CD4-positive, alpha-beta T cell treated with Interleukin-17A for 4 hours (primary cell): ENCODE data around the gene PDGFA.
A peak's percentile ranks its signal among the peaks of the same experiment; 100 is the strongest.

ENCODE experiments used
- DNase-seq: peaks from one replicate; pipeline ENCODE4 v3.0.0-alpha.2; 2020; ENCODE audit warnings: mixed read lengths

PDGFA gene

DNA sequence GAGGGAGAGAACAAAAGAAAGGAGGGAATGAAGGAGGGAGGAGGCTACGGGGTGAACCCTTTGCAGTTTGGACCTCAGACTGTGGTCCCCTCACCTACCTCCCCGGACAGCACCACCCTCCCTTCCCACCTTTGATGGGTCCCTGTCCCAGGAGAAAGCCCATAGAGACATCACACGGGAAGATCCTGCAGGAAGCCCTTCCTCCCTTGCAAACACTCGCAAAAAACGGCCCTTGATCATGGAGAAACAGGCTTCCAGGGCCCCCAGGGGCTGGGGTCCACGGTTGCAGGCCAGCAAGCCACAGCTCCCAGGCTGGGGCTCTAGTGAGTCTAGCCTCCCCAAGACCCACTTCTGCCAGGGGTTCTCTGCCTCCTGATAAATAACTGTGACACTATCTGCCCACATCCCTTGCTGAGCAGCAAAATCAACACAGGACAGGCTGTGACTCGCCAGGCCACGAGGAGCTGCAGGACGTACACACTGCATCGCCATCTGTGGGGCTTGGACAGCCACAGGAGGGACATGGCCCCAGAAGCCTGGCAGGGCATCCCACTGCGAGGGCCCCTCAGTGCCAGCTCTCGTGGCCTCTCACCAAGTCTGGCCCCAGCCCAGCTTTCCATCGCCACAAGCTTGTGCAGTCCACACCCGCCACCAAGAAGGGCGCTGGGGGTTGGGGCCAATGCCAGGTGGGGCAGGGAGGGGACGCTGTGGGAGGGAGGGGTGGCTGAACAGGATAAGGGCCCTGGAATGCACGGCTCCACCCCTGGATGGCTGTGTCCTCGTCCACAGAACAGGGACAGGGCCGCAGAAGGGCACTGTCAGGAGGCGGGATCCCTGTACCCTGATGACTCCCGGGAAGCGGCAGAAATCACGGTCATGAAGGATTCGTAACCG lies 34.2 kb downstream of the PDGFA start:
- DNase-seq: no peak

DNA sequence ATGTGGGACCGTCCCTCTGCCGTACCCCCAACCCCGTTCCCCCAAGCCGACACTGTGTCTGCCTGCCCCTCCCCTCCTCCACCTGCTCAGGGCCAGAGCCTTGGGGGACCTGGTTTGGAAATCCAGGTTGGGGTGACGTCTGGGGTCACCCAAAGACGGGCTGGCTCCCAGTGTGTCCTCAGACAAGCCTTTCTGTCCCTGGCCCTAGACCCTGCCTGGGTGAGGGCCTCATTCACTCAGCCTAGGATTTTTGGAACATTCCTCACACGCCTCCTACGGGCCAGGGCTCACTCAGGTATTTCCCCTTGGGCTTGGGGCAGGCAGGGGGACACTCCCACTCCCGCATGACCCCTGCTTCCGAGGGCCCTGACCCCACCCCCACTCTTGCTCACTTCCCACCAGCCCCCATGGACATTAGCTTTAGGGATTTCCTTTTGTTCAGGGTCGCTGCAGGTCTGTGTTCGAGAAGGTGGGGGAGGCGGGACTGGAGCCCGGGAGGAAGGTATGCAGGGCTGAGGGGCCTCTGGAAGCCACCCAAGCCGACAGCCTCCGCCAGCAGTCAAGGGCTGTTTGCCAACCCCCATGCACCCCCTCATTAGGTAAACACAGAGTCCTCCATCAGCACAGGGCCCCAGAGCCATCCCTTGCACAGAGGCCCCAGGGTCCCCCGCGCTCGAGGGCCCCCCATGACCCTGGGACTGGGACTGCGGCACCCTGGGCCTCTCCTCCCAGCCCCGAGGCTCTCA lies 35.1 kb downstream of the PDGFA start:
- DNase-seq: no peak

DNA sequence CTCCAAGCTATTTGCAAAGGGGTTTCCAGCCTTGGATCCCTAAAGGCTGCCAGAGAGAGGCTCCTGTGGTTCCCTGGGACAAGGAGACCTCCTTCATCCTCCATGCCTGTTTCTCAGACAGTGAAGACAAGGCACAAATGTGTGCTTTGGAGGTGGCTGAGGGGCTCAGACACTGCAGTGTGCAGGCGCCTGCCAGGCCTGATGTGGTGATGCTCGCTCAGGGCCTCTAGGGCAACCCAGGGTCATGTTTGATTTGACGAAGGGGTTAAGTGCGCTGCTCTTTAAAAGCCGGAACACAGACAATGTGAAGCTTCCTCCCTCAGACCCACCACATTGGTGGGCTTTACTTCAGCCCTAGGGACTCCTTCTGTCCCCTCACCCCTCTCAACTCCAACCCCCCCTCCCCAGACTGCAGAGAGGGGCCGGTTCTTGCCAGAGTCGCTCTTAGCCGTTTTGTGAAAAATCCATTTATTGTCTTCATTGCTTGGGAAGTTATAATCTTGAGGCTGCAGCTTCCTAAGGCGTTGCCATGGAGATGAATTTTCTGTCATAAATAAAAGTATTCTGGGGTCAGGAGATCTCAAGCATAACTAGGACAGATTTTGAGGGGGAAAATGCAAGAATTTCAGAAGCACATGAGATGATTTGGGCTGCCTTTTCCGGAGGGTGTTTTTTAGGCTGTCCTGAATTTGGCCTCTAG lies 35.8 kb downstream of the PDGFA start:
- DNase-seq: no peak

DNA sequence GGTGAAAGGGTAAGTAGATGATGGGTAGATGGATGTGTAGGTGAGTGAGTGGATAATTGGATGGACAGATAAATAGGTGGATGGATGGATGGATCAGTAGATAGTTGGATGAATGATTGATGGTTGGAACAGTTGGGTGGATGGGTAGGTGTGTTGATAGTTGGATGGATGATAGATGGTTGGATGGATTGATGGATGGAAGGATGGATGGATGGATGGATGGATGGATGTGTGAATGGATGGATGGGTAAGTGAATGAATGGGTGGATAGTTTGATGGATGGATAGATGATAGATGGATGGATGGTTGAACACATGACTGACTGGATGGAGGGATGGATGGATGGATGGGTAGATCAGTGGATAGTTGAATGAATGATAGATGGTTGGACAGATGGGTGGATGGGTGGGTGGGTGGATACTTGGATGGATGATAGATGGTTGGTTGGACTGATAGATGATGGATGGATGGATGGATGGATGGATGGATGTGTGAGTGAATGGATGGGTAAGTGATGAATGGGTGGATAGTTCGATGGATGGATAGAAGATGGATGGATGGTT lies 37.0 kb downstream of the PDGFA start:
- DNase-seq: no peak

DNA sequence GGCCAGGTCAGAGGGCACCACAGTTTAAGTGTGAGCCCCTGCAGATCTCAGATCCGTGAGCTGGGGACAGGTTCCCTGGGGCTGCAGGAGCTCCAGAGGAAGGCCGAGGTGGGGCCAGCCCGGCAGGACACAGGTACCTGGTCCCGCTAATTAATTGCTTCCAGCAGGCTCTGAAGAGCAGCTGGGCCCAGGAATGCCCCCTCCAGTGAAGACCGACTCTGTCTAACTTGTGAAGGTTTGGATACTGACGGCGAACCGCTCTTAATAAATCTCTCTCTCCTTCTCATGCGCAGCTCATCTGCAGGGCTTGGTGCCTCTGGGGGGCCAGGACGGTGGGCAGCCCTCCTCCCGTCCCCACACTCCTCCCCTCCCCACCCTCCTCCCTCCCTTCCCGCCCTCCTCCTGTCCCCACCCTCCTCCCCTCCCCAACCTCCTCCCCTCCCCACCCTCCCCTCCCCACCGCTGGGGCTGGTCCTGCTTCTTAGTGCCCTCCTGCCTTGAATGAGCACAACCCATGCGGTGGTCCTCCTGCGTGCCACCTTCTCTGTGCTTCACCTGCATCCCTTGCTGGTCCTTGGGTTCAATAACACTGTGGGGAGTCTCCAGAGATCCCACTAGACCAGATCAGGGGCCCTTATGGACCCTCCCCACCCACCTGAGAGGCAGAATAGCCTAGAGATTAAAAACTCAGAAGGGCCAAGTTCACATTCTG lies 38.3 kb downstream of the PDGFA start:
- no peak for DNase-seq

DNA sequence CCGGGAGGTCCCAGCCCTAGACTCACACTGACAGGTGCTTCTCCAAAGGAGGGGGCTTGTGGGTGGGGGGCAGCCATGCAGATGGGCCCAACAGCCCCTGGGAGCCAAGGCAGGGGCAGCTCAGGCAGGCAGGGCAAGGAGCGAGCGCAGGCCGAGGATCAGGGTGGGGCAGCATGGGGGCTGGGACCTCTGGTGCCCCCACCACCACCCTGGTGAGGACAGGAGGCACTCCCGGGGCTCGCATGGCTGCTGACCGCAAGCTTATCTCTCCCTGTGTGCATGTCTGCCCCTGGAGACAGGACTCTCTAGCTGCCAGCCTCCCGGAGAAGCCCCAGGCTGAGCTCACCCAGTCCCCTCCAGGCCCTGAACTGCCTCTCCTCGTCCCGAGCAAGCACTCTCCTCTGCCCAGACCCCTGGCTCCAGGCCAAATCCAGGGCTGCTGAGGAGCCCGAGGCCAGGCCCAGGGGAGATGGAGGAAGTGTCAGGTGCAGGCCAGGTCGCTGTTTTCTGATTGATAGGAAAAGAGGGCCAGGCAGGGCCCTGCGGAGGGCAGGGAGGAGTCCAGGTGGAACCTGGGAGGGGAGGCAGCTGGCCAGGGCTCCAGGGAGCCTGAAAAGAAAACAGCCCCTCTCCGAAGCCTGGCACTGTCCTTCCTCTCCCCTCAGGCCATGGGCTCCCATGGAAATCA lies 39.0 kb downstream of the PDGFA start:
- no peak for DNase-seq

DNA sequence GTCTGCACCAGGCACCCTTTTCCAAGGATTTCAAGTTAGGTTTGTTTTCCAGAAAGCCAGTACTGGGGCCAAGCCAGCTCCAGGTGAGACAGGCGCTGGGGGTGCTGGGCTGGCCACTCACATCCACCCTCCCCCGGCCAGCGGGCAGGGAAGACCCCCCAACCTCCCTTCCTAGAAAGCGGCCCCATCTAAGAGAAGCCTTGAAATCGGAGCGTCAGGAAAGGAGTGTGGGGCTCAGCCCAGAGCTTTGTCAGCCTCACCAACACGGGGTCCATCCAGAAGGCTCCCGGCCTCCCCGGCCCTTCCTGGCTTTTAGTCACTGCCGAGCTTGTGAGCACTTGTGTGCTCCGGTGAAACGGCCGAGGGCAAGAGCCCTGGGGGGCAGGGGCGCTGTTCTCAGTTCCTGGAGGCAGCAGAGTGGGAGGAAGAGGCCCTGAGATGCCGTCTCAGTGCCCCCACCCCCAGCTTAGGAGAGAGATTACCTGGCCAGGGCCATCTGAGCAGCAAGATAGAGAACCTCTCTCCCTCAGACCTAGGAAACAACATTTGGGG lies 39.6 kb downstream of the PDGFA start:
- DNase-seq: no peak

DNA sequence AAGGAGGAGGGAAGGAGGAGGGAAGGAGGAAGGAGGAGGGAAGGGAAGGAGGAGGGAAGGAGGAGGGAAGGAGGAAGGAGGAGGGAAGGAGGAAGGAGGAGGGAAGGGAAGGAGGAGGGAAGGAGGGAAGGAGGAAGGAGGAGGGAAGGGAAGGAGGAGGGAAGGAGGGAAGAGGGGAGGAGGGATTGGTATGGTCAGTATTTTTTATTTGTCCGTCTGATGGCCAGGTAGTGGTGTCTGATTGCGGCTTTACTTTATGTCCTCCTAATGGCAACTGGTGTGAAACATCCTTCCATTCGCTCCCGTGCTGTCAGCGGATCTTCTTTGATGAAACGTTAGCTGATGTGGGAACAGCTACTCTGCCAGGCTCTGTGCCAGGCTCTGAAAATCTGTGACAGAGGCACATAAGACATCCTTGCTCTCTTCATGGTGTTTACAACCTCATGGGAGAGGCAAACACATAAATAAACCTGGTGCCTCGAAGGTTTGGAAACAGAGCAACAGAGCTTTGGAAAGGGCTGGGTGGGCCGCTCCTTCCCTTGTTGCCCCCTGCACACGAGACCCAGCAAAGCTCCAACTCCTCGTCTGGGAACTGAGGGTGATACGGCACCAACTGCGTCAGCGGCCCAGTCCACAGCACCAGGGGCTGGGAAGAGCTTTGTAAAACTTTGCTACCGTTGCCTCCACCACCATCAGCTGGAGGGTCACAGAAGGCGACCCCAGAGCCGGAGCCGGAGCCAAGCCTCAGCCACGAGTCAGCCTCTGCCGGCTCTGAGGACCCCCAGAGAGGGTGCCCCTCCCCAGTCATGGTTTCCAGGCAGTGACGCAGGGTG lies 40.3 kb downstream of the PDGFA start:
- no peak for DNase-seq

DNA sequence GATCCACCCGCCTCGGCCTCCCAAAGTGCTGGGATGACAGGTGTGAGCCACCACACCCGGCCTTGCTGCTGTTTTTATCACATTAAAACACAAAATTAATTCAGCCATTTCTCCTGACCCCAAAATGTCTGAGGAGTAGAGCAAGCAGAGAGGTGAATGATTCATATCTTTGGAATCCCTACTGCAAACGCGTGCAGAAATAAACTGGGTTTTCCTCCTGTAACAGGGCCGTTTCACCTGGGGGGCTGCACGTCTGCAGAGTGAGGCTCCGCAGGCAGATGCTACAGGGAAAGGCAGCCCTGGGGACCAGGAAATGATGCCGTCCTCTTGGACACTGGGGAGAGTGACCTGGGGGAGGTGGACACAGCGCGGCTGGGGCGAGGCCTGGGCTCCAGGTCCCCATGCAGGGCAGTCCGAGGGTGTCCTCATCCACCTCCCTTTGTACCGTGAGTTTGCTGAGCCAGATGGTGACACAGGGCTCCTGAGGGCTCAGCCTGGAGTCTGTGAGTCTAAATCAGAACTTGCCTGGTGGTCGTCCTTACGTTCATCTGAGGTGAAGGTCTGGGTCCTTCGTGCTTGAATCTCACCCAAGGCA lies 41.9 kb downstream of the PDGFA start:
- no peak for DNase-seq

DNA sequence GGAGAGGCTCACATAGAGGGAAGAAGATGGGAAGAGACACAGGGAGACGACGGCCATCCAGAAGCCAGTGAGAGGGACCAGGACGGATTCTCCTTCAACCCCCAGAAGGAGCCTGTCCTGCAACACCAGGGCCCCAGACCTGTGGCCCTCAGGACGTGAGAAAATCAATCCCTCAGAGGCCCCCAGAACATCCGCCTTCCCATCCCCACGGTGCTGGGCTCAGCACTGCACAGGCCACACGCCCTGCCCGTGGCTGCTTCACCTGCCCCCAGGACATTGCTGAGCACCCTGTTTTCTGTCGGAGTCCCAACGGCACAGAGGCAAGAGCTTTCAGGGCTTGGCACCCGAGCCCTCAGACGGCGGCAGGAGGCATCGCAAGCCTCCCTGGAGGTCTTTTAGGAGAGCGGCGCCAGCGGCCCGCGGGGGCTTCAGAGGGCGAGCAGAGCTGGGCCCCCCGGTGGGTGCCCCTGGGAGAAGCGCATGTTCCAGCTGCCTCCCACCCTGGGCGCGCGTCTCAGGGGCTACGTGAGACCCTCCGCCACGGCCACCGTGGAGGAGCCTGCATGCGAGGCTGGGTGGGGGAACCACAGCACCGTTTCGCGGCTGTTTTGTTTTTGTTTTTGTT lies 42.8 kb downstream of the PDGFA start:
- DNase-seq: no peak

DNA sequence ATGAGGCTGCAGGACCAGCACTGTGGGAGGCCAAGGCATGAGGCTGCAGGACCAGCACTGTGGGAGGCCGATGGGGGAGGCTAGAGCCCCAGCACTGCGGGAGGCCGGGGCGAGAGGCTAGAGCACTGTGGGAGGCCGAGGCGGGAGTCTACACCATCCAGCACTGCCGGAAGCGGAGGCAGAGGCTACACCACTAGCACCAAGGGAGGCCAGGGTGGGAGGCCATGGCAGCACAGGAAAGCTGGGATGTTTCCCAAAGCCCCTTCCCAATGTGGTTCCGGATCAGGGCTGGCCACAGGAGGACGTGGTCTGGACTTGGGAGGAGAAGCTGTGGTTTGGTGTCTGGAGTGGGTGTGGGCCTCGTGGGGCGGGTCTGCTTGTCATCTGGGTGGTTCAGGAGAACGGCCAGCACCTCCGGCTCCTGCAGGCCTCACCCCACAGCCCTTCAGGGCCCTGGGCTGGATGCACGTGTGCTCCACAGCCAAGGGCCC lies 43.6 kb downstream of the PDGFA start:
- no peak for DNase-seq

DNA sequence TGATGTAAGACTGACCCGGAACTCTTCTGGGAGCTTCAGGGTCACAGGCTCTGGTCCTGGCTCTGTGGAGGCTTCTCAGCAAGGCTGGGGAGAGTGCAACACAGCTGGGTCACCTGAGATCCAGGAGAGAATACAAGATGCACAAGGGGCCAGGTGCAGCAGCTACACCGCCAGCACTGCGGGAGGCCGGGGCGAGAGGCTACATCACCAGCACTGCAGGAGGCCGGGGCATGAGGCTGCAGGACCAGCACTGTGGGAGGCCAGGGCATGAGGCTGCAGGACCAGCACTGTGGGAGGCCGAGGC lies 44.3 kb downstream of the PDGFA start:
- no peak for DNase-seq

DNA sequence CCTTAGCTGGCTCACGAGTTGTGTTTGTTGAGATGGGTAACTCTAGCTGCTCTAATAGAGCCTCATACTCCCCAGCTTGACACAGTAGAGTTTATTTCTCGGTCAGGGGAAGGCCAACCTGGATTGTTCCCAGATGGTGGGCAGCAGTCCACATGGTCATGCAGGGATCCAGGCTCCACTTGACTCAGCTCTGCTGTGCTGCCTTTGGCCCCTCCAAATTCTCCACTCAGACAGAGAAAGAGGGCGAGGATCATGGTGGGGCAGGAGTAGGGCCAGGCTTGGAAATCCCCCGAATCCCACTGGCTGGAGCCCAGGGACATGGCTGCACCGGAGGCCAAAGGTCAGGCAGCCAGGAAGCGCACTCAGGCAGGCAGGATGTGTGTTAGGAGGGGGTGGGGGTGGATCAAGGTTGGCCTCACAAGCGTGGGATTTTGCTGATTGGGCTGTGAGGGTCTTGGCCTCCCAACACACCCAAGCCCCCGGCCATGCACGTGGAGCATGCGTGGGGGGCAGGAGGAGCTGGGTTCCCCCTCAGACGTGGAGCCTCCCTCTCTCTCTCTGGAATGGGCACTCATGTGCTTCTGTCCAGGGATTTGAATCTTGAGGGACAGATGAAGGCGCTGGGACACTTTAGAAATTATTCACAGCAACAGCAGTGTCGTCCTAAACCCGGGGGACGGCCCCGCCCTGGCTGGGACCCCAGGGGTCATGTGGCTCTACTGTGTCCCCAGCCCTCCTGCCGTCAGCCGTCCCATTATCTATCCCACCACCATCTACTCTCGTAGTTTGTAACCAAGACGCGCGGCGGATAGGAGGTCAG lies 44.8 kb downstream of the PDGFA start:
- no peak for DNase-seq

DNA sequence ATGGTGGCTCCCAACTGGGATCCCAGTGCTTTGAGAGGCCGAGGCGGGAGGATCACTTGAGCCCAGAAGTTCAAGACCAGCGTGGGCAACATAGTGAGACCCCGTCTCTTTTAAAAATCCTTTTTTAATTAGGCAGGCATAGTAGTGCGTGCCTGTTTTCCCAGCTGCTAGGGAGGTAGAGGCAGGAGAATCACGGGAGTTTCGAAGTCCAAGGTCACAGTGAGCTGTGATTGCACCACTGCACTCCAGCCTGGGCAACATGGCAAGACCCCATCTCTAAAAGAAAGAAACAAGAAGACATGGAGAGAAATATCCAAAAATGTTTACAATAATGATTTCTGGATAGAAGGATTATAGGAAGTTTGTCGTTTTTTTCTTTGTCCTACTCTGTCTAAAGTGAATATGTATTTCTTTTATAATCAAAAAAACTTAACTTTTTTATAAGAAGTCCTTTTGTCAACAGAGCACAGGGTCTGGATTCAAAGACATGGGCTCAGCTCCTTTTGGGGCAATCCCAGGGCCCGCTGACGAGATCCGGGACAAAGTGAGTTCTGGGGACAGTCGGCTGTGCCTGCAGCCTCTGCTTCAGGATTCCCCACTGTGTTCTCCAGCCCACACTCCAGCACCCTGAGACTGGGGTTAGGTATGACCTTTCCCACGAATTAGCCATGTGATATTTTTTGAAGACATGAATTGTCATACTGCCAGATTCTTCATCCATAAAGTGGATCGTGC lies 45.6 kb downstream of the PDGFA start:
- DNase-seq: no peak

DNA sequence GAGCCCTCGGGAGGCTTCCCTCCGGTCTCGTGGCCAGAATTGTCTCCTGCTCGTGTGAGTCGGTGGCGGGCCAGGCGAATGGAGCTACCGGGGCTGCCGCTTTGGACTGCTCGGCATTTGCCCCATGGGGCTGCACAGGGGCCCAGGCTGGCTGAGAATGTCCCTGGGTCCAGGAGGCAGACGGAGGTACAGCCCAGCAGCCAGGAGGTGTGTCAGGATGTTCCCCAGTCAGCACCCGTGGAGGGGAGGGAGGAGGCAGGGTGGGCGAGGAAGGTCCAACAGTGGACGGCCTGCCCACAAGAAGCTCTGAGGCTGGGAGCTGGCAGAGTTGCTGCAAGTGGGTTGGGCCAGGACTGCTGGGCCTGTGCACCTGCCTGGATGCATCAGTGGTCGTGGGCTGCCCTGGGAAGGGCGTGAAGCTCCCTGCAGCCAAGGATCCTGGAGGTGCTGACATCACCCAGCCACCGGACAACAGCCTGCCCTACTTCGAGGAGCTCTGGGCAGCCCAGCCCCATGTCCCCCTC lies 46.4 kb downstream of the PDGFA start:
- no peak for DNase-seq

DNA sequence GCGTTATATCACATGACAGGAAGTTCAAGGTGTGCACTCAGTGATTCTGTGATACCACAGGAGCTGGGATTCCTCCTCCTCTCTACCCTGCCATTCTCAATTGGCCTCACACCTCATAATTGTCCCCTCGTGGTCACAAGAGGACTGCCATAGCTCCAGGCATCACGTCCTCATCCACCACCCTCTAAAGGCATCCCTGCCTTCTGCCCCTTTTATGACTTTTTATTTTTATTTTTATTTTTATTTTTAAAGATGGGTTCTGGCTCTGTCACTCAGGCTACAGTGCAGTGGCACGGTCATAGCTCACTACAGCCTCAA lies 47.0 kb downstream of the PDGFA start:
- no peak for DNase-seq

DNA sequence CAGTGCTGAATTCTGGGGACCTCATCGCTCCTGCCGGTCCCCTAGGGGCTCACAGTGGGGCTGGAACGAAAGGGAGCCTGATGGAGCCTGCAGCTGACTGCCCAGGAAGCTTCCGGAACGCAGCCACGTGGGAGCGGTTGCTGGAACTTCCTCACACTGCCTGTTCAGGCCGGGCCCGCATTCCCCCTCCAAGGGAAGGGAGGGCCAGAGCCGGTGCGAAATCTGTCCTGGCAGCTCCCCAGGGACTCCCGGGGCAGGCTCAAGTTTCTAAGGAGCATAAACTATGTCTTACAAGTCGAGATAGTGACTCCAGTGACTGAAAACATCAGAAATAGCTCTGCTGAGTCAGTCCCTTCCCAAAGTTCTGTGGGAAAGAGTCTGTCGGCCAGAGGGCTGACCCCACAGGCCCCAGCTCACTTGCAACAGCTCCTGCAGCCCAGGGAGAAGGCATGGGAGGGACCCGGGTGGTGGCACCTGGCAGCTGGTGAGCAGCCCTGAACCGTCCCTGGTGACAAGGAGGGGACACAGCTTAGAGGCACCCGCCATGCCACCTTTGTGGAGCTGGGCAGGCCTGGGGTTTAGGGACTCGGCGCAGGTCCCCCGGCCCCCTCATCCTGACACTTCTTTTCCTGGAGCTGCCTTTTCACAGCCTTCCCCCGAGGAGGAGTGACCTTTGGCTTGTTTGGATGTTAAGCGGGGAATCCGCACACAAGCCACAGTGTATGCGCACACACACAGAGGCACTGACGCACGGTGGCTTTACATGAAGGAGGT lies 47.6 kb downstream of the PDGFA start:
- peak; percentile 16 for DNase-seq
